PC-3 (cell line): ENCODE measurements around the gene PEAK3.

Experiments
- EZH2 ChIP-seq: fragments of 300-600 bp; sonication (generic); IDR thresholded peaks from one replicate; pipeline ENCODE4 v1.6.1; 2017; ENCODE audit warnings: antibody characterized with exemption, mild to moderate bottlenecking, low read length; ENCODE audit not compliant: unreplicated experiment
- EZH2phosphoT487 ChIP-seq: fragments of 300-600 bp; sonication (generic); IDR thresholded peaks from 2 replicates; pipeline ENCODE4 v1.6.1; 2018; ENCODE audit warnings: mild to moderate bottlenecking, antibody characterized with exemption, low read length, borderline replicate concordance
- TF ChIP-seq, protein P1 (sequence below): fragments of 300-600 bp; sonication (generic); conservative IDR thresholded peaks from 2 replicates; pipeline ENCODE4 v1.5.1; 2017; ENCODE audit warnings: antibody characterized with exemption, low read depth, mild to moderate bottlenecking, low read length

DNA sequence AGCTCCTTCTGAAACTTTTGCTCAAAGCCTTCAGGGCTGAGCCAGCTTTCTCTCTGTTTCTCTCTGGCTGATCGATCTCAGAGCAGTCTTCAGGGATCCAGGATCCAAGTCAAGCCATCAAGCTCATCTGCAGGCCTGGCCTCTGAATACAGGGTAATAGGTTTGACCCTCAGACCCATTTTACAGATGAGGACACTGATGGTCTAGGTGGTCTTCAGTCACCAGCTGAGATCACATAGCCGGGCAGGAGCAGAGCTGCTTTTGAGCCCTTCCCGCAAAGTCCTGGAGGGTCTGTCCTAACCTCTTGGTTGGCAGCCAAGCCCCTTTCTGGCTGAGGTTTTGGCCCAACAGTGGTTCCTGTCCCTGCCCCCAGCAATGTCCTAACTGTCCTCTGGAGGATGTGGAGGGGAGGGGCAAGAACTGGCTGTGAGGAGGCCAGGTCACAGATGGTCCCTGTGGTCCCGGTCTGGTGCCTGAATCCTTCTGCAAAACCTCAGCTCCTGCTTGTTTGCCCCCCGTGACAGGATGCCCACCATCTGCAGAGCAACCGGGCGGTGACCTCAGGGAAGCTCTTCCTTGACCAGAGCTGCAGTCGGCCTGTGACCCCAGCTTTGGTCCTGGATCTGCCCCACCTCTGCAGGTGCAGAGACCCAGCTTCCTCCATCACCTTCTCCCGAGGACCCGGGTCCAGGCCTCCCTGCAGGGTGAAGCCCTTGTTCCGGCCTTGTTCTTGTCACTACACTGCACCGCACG, 5.8 kb upstream of the PEAK3 start:
- TF ChIP-seq, protein P1, sequence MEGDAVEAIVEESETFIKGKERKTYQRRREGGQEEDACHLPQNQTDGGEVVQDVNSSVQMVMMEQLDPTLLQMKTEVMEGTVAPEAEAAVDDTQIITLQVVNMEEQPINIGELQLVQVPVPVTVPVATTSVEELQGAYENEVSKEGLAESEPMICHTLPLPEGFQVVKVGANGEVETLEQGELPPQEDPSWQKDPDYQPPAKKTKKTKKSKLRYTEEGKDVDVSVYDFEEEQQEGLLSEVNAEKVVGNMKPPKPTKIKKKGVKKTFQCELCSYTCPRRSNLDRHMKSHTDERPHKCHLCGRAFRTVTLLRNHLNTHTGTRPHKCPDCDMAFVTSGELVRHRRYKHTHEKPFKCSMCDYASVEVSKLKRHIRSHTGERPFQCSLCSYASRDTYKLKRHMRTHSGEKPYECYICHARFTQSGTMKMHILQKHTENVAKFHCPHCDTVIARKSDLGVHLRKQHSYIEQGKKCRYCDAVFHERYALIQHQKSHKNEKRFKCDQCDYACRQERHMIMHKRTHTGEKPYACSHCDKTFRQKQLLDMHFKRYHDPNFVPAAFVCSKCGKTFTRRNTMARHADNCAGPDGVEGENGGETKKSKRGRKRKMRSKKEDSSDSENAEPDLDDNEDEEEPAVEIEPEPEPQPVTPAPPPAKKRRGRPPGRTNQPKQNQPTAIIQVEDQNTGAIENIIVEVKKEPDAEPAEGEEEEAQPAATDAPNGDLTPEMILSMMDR: no peak
- TF ChIP-seq EZH2phosphoT487 (no peak), EZH2 (no peak)
